ENCODE results near the gene DNTTIP2. TPM values are rescaled to one million over a fixed set of nuclear protein-coding genes. Genes with fewer than 3 reads are reported as not detected.

The DNTTIP2 gene
- total RNA-seq, 2 donors from 2014 or later, result 56.2 to 74.7 TPM

DNA sequence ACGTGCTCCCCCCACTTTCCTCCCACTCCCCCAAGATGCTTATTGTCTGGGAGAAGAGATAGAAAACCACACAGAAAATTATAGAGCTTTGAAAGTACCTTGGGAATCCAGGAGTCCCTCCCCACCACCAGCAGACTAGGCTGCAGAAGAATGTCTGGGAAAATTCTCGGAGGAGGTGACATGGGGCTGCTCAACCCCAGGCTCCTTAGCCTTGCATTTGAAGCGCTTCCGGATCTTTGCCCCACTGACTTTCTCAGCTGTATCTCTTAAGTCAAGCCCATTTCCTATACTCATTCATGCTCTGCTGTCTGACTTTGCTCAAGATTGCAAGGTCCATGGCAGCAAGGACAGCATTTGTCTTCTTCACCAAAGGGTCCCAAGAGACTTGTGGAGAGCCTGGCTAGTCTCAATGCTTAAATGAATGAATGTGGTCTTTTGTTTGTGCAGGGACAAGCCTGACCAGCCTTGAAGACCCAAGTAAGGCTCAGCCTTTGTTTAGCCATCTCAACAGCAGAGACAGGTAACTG lies 38.0 kb downstream of the DNTTIP2 start:
- H3K27me3 Mint-ChIP-seq (ENCODE audit: insufficient read depth), result no peaks in the 10 kb centered on the region
- no peak overlapping the region for H3K9ac ChIP-seq (ENCODE audit: extremely low read depth, low read length, poor library complexity, severe bottlenecking)
- no peak for DNase-seq
- H3K4me1 ChIP-seq (ENCODE audit: control insufficient read depth, insufficient read depth, low read length), result peaks cover 4% of the 10 kb centered on the region
- H3K27ac Mint-ChIP-seq, result no peak overlapping the region
- H3K9me3 Mint-ChIP-seq, result peaks cover 21% of the 10 kb centered on the region
- TF ChIP-seq, protein P1, sequence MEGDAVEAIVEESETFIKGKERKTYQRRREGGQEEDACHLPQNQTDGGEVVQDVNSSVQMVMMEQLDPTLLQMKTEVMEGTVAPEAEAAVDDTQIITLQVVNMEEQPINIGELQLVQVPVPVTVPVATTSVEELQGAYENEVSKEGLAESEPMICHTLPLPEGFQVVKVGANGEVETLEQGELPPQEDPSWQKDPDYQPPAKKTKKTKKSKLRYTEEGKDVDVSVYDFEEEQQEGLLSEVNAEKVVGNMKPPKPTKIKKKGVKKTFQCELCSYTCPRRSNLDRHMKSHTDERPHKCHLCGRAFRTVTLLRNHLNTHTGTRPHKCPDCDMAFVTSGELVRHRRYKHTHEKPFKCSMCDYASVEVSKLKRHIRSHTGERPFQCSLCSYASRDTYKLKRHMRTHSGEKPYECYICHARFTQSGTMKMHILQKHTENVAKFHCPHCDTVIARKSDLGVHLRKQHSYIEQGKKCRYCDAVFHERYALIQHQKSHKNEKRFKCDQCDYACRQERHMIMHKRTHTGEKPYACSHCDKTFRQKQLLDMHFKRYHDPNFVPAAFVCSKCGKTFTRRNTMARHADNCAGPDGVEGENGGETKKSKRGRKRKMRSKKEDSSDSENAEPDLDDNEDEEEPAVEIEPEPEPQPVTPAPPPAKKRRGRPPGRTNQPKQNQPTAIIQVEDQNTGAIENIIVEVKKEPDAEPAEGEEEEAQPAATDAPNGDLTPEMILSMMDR (conservative IDR thresholded peaks at IDR 0.05), result no peak
- peaks cover 23% of the 10 kb centered on the region for H3K4me1 Mint-ChIP-seq
- peaks cover 16% of the 10 kb centered on the region for H3K9me3 ChIP-seq (ENCODE audit: control insufficient read depth, low read length)
- H3K4me3 Mint-ChIP-seq, result no peak overlapping the region
- peaks cover 34% of the 10 kb centered on the region for H3K36me3 Mint-ChIP-seq (ENCODE audit: low read depth)
- no peaks in the 10 kb centered on the region for H3K36me3 ChIP-seq (ENCODE audit: control insufficient read depth, insufficient read depth, low read length)
- no peak overlapping the region for H3K27ac ChIP-seq (ENCODE audit: low read depth, low read length)
- H3K4me3 ChIP-seq (ENCODE audit: low read length), result no peak overlapping the region
- 83 to 95% methylated on average over 1 to 3 of the region's 4 CpGs for WGBS, 2 experiments (ENCODE audit: insufficient coverage in 1 of 2, insufficient read length in 1 of 2)
- no peaks in the 10 kb centered on the region for H3K27me3 ChIP-seq (ENCODE audit: control insufficient read depth, insufficient read depth, low read length, poor library complexity, severe bottlenecking)

DNA sequence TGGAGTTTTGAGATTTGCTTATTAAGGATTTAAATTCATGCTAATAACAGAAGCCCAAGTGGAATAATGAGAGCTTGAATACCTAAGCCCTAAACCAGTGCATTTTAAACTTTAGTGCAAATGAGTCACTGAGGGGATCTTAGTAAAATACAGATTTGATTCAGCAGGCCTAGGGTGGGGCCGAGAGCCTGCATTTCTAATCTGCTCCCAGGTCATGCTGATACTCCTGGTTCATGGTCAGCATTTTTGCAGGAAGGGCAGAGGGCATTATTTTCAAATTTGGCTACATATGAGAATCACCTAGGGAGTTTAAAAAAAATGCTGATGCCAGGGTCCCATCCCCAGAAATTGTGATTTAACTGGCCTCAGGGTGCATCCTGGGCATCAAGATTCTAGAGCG lies 39.3 kb downstream of the DNTTIP2 start:
- Histone ChIP-seq H3K9me3 (ENCODE audit: control insufficient read depth, low read length) (peaks cover 28% of the 10 kb centered on the region), H3K9ac (ENCODE audit: extremely low read depth, low read length, poor library complexity, severe bottlenecking) (no peak overlapping the region), H3K27ac (ENCODE audit: low read depth, low read length) (no peak overlapping the region), H3K36me3 (ENCODE audit: control insufficient read depth, insufficient read depth, low read length) (no peaks in the 10 kb centered on the region), H3K27me3 (ENCODE audit: control insufficient read depth, insufficient read depth, low read length, poor library complexity, severe bottlenecking) (no peaks in the 10 kb centered on the region), H3K4me3 (ENCODE audit: low read length) (no peak overlapping the region), H3K4me1 (ENCODE audit: control insufficient read depth, insufficient read depth, low read length) (peaks cover 4% of the 10 kb centered on the region)
- TF ChIP-seq, protein P1 (conservative IDR thresholded peaks at IDR 0.05), result no peak
- Mint-ChIP-seq H3K27me3 (ENCODE audit: insufficient read depth) (no peaks in the 10 kb centered on the region), H3K4me3 (no peak overlapping the region), H3K9me3 (peaks cover 34% of the 10 kb centered on the region), H3K4me1 (peaks cover 21% of the 10 kb centered on the region), H3K27ac (no peak overlapping the region), H3K36me3 (ENCODE audit: low read depth) (peaks cover 47% of the 10 kb centered on the region)
- WGBS, 2 experiments (ENCODE audit: insufficient coverage in 1 of 2, insufficient read length in 1 of 2), result 98 to 100% methylated on average over 2 of the region's 2 CpGs
- no peak for DNase-seq

DNA sequence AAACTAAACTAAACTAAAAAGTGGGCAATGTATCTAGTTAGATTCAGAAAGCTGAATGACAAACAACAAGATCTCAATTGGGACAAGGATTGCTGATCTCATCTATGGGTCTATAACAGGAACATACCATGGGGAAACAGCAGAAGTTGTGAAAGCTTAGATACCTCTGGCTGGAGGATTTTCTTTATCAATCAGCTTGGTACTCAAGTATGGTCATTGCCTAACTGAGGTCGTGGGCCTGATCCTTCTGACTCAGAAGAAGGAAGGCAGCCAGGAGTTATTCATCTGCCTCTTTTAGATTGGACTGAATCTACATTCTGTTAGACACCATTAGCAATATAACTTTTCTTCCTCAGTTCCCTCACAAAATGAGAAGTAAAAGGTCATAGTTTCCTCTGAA lies 39.7 kb downstream of the DNTTIP2 start:
- H3K36me3 Mint-ChIP-seq (ENCODE audit: low read depth), result peaks cover 51% of the 10 kb centered on the region
- 79 to 89% methylated on average over 1 of the region's 1 CpG for WGBS, 2 experiments (ENCODE audit: insufficient coverage in 1 of 2, insufficient read length in 1 of 2)
- peaks cover 19% of the 10 kb centered on the region for H3K4me1 Mint-ChIP-seq
- no peaks in the 10 kb centered on the region for H3K27me3 ChIP-seq (ENCODE audit: control insufficient read depth, insufficient read depth, low read length, poor library complexity, severe bottlenecking)
- H3K4me3 Mint-ChIP-seq, result no peak overlapping the region
- H3K9ac ChIP-seq (ENCODE audit: extremely low read depth, low read length, poor library complexity, severe bottlenecking), result no peak overlapping the region
- H3K27me3 Mint-ChIP-seq (ENCODE audit: insufficient read depth), result no peaks in the 10 kb centered on the region
- H3K4me1 ChIP-seq (ENCODE audit: control insufficient read depth, insufficient read depth, low read length), result peaks cover 4% of the 10 kb centered on the region
- no peak overlapping the region for H3K27ac Mint-ChIP-seq
- H3K9me3 Mint-ChIP-seq, result peaks cover 38% of the 10 kb centered on the region
- no peaks in the 10 kb centered on the region for H3K36me3 ChIP-seq (ENCODE audit: control insufficient read depth, insufficient read depth, low read length)
- H3K27ac ChIP-seq (ENCODE audit: low read depth, low read length), result no peak overlapping the region
- no peak for DNase-seq
- TF ChIP-seq, protein P1 (conservative IDR thresholded peaks at IDR 0.05), result no peak
- peaks cover 33% of the 10 kb centered on the region for H3K9me3 ChIP-seq (ENCODE audit: control insufficient read depth, low read length)
- no peak overlapping the region for H3K4me3 ChIP-seq (ENCODE audit: low read length)
